HG02938 (cell line): ENCODE measurements around the gene MFN2.

Experiments used
- ATAC-seq: cut with Tn5 transposase; IDR thresholded peaks from one replicate; pipeline ENCODE4 v1.9.1; 2021; ENCODE audit warnings: mild to moderate bottlenecking, moderate library complexity; ENCODE audit not compliant: unreplicated experiment

MFN2 gene

DNA sequence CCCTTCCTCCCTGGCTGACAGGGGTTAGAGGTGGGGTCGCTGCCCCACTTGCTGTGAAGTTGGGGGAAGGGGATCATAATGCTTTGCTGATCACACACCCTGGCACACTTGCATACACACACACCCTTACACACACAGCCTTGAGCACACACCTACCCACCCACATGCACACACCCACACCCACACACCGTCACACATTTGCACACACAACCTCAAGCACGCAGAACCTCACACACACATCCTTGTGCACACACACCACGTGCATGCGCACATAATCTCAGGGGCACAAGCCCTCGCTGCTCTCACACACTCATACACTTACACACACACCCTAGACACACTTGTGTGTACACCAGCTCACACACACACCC lies 66.5 kb downstream of the MFN2 start:
- ATAC-seq, result no peak

DNA sequence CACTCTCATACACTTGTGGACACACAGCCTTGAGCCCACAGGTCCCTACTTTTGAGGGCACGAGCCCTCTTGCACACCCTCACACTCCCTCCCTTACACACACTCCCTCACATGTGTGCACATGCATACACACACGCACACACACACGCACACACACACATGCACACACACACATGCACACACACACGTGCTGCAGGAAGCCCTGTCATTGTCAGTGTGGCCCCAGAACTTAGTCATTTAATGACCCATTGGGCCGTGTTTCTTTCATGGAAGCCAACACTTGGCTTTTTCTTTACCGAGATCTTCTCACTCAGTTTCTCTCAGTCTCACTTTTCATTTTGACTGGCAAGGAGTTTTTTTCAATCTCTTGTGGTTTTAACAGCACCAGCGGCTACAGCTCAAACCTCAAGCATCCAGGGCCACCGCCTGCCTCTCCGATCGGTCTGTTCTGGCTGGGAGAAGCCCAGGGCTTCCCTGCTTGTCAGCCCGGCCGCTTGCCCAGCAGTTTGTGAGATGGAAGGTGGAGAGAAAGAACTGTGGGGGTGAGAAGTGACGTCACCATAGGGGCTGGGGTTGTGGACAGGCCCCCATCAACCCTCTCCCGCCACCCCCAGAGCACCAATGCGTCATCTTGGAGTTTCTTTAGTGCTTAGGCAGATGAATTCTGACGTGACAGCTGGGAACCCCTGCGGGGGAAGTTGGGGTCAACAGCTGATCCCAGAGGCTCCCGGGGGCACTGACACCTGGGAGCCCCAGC lies 67.1 kb downstream of the MFN2 start:
- ATAC-seq, result peak; percentile 38

DNA sequence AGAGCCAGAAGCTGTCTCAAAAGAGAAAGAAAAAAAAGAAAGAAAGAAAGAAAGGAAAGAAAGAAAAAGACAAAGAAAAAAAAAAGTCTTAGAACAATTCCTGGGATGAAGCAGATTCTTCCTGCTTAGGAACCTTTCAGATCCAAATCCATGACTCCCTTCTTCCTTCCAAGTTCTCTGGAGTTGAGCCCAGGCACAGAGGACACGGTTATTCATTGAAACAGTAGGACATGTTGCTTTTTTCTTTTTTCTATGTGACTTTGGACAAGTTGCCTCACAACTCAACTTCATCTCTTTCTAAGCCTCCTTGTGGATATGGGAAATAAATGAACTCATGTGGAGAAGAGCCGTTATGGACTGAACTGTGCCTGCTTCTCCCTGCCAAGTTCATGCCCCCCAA lies 68.1 kb downstream of the MFN2 start:
- no peak for ATAC-seq

DNA sequence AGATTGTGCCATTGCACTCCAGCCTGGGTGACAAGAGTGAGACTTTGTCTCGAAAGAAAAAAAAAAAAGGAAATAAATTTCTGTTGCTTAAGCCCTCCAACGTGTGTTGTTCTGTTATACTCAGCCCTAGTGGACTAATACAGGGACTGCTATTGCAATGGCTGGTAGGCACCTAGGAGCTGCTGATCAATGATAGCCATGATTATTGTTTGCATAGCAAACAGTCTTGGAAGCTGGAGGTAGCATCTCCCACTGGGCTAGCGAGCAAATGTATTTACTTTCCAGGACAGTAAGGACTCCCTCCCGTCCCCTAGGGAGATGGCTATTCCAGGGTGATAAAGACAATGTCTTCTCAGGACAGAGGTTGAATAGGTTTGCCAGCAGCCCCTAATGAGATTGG lies 69.4 kb downstream of the MFN2 start:
- ATAC-seq, result no peak

DNA sequence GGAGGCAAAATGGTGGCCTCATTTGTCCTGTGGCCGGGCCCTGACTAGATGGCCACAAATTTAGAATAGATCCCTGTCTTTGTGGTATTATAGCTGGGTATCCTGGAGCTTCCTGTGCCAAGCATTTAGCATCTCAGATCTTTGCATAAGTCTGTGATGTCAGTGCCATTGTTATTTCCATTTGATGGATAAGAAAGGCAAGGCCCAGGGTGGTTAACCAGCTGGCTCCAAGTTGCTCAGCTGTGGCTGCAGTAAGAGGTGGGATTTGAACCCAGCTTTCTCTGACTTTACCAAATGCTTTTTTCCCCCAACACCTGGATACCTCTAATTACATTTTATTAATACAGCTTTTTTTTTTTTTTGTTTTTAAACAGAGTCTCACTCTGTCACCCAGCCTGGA lies 71.1 kb downstream of the MFN2 start:
- ATAC-seq, result no peak

DNA sequence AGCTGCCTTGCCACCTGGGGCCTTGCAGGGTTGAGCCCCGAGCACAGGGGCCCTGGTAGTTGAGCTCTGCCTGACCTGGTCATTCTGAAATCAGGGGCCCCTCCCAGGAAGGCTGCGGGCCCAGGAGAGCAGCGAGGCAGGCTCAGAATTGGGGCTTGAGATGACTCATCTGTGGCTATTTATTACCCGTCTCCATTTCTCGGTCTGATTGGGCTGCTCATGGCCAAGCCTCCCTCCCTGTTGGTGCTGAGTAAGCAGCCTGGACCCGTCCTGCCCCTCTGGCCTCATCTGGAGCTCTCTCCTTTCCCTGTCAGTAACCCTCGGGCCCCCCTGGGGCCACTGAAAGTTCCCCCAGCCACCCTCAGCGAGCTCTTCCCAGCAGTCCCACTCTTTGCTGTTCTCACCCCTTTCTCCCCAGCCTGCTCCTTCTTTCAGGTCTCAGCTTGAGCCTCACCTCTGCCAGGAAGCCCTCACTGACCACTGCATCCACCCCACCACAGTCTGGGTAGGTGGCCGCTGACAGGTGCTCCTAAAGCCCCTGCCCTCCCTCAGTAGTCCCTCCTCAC lies 71.8 kb downstream of the MFN2 start:
- ATAC-seq, result peak; percentile 74

DNA sequence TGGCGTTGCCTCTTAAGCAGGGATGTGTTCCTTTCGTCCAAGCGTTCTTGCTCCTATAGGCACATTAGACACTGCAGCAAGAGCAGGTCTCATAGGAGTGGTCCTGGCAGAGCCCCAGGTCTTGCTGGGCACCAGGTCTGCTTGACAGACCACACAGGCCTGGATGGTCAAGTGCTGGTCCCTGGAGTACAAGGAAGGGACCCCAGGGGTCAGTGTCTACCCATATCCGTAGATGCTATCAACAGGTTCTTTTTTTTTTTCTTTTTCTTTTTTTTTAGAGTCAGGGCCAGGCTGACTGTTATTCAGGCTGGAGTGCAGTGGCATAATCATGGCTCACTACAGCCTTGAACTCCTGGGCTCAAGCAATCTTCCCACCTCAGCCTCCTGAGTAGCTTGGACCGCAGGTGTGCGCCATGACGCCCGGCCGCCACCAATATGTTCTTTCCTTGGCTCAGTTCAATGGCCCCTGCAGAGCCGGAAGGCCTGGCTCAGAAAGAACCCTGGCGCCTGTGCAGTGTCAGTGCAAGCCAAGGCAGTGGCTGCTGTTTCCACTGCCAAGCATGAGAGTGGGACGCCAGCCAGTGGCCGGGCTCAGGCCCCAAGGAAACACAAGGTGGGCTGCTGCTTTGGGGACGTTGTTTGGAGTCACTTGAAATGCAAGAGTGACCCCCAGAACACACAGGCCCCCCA lies 72.9 kb downstream of the MFN2 start:
- ATAC-seq, result no peak

DNA sequence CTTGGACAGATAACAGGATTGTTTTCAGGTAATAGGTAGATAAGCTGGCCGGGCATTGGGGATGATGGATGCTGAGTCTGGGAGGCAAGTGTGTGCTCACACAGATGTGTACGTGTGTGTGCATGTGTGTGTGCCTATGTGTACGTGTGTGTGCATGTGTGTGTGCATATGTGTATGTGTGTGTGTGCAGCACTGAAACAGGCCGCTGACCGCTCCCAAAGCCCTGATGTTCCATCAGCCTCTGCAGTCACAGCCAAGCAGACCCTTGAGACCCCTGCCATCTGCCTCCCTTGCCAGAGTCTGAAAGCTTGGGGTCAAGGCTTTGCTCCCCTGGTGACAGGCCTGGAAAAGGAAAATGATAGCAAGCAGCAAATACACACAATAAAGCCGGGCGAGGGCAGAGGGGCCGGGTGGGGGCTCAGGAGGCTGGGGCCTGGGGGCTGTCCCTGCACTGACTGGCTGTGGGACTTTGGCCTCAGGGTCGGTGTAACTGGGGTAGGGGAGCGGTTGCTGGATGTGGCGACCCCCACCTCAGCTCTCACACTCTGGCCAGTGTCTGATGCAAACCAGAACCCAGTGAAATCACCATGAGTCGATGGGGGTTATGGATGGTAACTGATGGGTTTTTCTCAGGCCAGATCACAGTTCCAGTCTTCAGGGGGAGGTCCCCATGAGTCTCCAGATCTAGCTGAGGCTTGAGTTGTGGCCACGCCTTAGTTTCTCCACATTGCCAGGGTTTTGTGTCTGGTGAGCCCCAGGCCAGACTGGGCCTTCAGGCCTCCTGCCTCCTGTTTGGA lies 73.7 kb downstream of the MFN2 start:
- no peak for ATAC-seq

DNA sequence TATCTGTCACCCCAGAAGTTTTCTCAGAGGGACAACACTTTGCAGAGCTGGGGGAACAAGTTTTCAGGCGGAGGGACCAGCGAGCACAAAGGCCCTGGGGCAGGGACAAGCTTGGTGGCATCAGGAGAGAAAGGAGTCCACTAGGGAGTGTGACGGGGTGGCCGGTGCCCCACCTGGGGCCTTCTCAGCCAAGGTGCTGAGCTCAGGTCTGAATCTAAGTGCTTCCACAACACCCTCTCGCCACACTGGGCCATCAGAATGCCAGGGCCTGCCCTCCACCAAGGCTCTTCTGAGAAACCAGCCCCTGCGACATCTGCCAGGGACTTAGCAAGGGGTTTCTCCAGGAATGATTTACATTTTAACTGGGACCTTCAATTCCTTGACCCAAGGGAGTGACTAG lies 75.0 kb downstream of the MFN2 start:
- ATAC-seq, result no peak

DNA sequence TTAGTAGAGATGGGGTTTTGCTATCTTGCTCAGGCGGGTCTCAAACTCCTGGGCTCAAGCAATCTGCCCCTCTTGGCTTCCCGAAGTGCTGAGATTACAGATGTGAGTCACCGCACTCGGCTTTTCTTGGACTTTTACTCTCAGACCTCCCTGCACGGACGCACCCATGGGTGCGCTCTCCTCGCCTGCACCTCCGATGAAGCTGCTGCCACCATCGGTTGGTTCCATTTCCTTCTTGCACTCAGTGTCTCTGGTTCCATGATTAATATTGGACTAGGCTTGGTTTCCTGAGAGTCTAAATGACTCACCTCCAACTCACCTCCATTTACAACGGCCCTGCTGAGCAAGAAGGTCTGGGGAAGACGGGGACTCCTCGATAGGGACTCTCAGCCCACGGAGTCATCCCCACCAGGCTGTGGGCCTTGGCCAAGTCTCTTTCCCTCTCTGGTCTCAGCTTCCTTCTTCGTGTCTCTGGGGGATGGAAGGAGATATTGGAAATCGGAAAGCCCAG lies 76.1 kb downstream of the MFN2 start:
- no peak for ATAC-seq

DNA sequence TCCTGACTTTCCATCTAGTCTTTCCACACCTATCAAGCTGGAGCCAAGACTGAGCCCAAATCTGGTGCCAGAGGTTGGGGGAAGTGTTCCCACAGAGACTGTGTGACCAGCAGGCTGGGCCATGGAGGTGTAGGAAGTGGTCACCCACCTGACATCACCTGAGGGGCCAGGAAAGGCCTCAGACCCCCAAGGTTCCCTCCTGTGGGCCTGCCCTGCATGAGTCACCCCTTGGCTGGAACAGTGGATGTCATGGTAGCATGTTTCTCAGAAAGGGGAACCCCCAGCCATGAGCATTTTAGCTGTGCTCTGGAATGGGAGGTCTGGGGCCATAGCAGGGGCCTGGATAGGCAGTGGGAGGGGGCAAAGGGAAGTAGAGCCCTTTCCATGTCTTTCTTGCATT lies 77.1 kb downstream of the MFN2 start:
- no peak for ATAC-seq

DNA sequence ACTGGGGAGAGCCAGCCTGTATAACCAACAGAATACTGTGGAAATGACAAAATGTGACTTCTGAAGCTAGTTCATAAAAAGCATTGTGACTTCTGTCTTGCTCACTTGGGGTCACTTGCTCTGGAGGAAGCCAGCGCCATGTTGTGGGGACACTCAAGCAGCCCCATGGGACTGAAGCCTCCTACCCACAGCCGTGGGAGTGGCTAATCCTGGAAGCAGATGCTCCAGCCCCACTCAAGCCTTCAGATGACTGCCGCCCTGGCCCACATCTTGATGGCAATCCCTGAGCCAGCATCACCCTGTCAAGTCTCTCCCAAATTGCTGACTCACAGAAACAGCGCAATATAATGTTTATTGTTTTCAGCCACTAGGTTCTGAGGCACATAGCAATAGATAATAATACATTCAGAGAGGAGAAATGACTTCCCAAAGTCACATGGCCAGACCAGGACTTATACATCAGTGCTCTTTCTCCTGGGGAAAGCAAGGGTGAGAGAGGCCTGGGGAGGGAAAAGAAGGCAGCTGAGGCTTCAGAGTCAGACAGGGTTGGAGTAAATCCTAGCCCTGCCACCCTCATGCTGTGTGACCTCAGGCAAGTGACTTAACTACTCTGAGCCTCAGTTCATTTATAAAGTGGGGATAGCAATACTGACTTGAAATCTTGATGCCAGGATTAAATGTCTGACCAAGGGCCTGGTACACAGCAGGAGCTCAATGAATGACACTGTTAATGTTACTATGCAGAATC lies 77.9 kb downstream of the MFN2 start:
- no peak for ATAC-seq

DNA sequence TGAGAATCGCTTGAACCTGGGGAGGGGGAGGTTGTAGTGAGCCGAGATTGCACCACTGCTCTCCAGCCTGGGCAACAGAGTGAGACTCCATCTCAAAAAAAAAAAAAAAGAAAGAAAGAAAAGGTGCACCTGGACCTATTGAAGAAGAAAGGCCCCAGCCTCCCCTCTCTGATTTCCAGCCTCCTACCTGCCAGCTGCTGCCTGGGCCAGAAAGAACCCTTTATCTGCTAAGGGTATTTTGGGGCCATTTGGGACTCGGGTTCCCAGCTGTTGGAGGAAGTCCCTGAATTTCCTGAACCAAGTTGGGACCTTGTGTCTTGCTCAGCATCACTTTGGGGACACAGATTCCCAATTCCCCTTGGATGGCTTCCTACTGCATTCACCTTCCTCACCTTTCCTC lies 79.0 kb downstream of the MFN2 start:
- no peak for ATAC-seq

DNA sequence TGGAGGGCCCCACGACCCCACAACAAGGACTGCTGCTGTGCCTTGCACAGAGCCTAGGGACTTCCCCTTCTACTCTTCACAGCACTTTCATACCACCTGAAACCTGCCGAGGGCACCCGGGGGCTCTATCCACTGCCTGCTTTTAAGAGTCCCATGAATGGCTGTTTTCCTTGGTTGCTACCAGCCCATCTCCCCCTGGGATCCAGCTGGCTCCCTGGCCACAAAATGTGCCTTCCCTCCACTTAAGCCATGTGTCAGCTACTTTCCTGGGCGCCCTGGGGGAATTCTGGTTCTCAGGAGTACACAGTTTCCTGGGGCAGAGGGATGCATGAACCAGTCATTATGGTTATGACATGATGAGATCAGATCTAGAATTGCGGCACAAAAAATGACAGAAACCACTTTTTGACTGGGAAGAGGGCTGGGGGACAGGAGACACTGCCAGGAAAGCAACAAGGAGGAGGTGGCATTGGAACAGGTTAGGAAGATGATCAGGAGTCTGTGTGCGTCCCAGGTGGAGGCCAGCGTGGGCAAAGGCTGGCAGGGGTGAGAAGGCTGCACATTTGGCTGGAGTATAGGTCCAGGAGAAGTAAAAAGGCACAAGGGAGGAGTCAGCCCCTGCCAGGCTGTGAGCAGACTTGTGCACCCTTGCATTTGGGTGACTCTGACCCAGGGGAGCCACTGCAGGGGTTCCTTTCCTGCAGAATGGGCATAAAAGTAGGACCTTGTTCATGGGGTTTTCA lies 79.6 kb downstream of the MFN2 start:
- no peak for ATAC-seq

DNA sequence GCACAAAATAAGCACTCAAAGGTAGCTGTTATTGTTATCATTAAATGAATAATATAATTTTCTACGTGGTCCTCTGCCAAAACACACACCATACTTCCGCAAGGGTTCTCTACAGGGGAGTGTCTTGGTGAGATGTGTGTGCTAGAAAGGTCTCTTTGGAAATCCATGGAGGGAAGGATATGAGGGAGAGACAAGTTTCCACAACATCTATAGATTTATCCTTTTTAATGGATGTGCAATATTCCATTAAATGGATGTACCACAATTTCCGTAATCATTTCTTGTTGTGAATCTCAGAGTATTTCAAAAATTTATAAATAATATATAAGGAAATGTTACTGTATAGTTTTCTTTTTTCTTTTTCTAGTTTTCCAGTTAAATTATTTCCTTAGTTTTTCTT lies 80.3 kb downstream of the MFN2 start:
- ATAC-seq, result no peak
